IMR-90 (cell line): ENCODE measurements around the gene PSG2. TPM values are rescaled to one million over a fixed set of nuclear protein-coding genes. Genes with fewer than 3 reads are reported as not detected.

ENCODE experiments used
- ATAC-seq: fragments of 200-7000 bp; cut with Tn5 transposase; 2 replicates; pipeline ENCODE4 v1.9.1; 2020; ENCODE audit warnings: low read depth, mild to moderate bottlenecking, moderate library complexity
- BruUV-seq: library from RNA; stranded (reverse); fragments of 400-500 nt; replicated peaks from 2 replicates; lab custom pipeline; 2021; lab: Mats Ljungman, UMichigan
- CTCF ChIA-PET: fragments of 300-600 bp; formaldehyde crosslinking; extraction: SDS; loops from one replicate; lab custom pipeline; 2021; ENCODE audit warnings: antibody characterized with exemption; lab: Yijun Ruan, JAX
- POLR2A ChIA-PET: fragments of 300-600 bp; sonication (Branson Sonifier 250); formaldehyde crosslinking; loops from one replicate; lab custom pipeline; 2022; ENCODE audit warnings: antibody characterized with exemption; ENCODE audit not compliant: unreplicated experiment; lab: Charles Lee
- DNase-seq: peaks from one replicate; pipeline ENCODE4 v3.0.0; 2013
- H2AFZ ChIP-seq: replicated peaks from 2 replicates; pipeline ENCODE3; 2013; ENCODE audit warnings: low read length, mild to moderate bottlenecking; ENCODE audit not compliant: poor library complexity
- H2AK5ac ChIP-seq: 2 replicates; pipeline ENCODE4 v1.6.1; 2013; ENCODE audit warnings: low read depth, low read length, inconsistent platforms
- H2AK9ac ChIP-seq: replicated peaks from 2 replicates; pipeline ENCODE3; 2013; ENCODE audit warnings: mild to moderate bottlenecking, low read depth, low read length, moderate library complexity; ENCODE audit not compliant: poor library complexity
- H2BK120ac ChIP-seq: 2 replicates; pipeline ENCODE4 v1.6.1; 2013; ENCODE audit warnings: low read depth, low read length, inconsistent platforms
- H2BK15ac ChIP-seq: 3 replicates; pipeline ENCODE4 v1.6.1; 2013; ENCODE audit warnings: low read depth, low read length, inconsistent platforms
- H2BK20ac ChIP-seq: 2 replicates; pipeline ENCODE4 v1.6.1; 2013; ENCODE audit warnings: low read depth, mild to moderate bottlenecking, inconsistent platforms, low read length, moderate library complexity
- H2BK5ac ChIP-seq: 2 replicates; pipeline ENCODE4 v1.6.1; 2013; ENCODE audit warnings: mild to moderate bottlenecking, low read depth, low read length, inconsistent platforms; ENCODE audit not compliant: poor library complexity, severe bottlenecking
- H3K14ac ChIP-seq: replicated peaks from 2 replicates; pipeline ENCODE4 v1.6.1; 2013; ENCODE audit warnings: low read depth, low read length, inconsistent platforms
- H3K18ac ChIP-seq: 2 replicates; pipeline ENCODE4 v1.6.1; 2013; ENCODE audit warnings: low read depth, low read length, control low read depth
- H3K23ac ChIP-seq: 2 replicates; pipeline ENCODE4 v1.6.1; 2013; ENCODE audit warnings: low read depth, low read length, inconsistent platforms
- H3K27ac ChIP-seq: 2 replicates; pipeline ENCODE4 v1.5.1; 2013; ENCODE audit warnings: mild to moderate bottlenecking, control low read depth, low read length; ENCODE audit not compliant: insufficient read depth
- H3K27me3 ChIP-seq: 2 replicates; pipeline ENCODE4 v1.6.1; 2013; ENCODE audit warnings: low read length; ENCODE audit not compliant: control insufficient read depth, insufficient read depth
- H3K36me3 ChIP-seq: 2 replicates; pipeline ENCODE4 v1.6.1; 2013; ENCODE audit warnings: low read length, mixed read lengths; ENCODE audit not compliant: control insufficient read depth, insufficient read depth
- H3K4ac ChIP-seq: 2 replicates; pipeline ENCODE4 v1.6.1; 2013; ENCODE audit warnings: low read depth, low read length, inconsistent platforms
- H3K4me1 ChIP-seq: 2 replicates; pipeline ENCODE4 v1.6.1; 2013; ENCODE audit warnings: low read length, mixed read lengths; ENCODE audit not compliant: control insufficient read depth, insufficient read depth
- H3K4me2 ChIP-seq: 2 replicates; pipeline ENCODE4 v1.6.1; 2013; ENCODE audit warnings: low read depth, mild to moderate bottlenecking, control low read depth, low read length, moderate library complexity
- H3K4me3 ChIP-seq: 2 replicates; pipeline ENCODE4 v1.5.1; 2013; ENCODE audit warnings: low read depth, mild to moderate bottlenecking, control low read depth, low read length, moderate library complexity; ENCODE audit not compliant: insufficient read depth
- H3K56ac ChIP-seq: 2 replicates; pipeline ENCODE4 v1.6.1; 2013; ENCODE audit warnings: low read length, inconsistent platforms; ENCODE audit not compliant: insufficient read depth; ENCODE audit errors: extremely low read depth
- H3K79me1 ChIP-seq, 2 experiments: 2 replicates each; pipeline ENCODE4 v1.6.1; 2013; ENCODE audit warnings: low read length in 2 of 2, inconsistent platforms in 1 of 2, low read depth in 1 of 2
- H3K9ac ChIP-seq: 2 replicates; pipeline ENCODE4 v1.6.1; 2013; ENCODE audit warnings: low read depth, low read length, control low read depth
- H3K9me1 ChIP-seq: 2 replicates; pipeline ENCODE4 v1.6.1; 2013; ENCODE audit warnings: low read length, inconsistent platforms; ENCODE audit not compliant: insufficient read depth
- H3K9me3 ChIP-seq: 2 replicates; pipeline ENCODE4 v1.6.1; 2013; ENCODE audit warnings: low read length; ENCODE audit not compliant: control insufficient read depth, insufficient read depth
- H4K20me1 ChIP-seq: 2 replicates; pipeline ENCODE4 v1.6.1; 2013; ENCODE audit warnings: low read length, inconsistent platforms; ENCODE audit not compliant: insufficient read depth
- H4K5ac ChIP-seq: 2 replicates; pipeline ENCODE4 v1.6.1; 2013; ENCODE audit warnings: mild to moderate bottlenecking, low read depth, low read length, control low read depth
- H4K8ac ChIP-seq, 2 experiments: 2 replicates each; pipeline ENCODE4 v1.6.1; 2013; ENCODE audit warnings: low read depth in 2 of 2, low read length in 2 of 2, control low read depth in 1 of 2, inconsistent platforms in 1 of 2
- H4K91ac ChIP-seq: 2 replicates; pipeline ENCODE4 v1.6.1; 2013; ENCODE audit warnings: low read depth, low read length, inconsistent platforms; ENCODE audit not compliant: insufficient read depth
- BHLHE40 ChIP-seq: fragments of 150-350 bp; IDR thresholded peaks from 2 replicates; pipeline ENCODE4 v1.6.1; 2016; ENCODE audit warnings: mild to moderate bottlenecking, low read depth, low read length
- CEBPB ChIP-seq: IDR thresholded peaks from 2 replicates; pipeline ENCODE4 v1.6.1; 2012; ENCODE audit warnings: low read depth, low read length, improper control_type of control experiment
- CHD1 ChIP-seq: IDR thresholded peaks from 2 replicates; pipeline ENCODE4 v1.6.1; 2012; ENCODE audit warnings: low read depth, low read length, improper control_type of control experiment
- FOS ChIP-seq: fragments of 150-350 bp; IDR thresholded peaks from 2 replicates; pipeline ENCODE4 v1.6.1; 2016; ENCODE audit warnings: low read depth, low read length
- MAFK ChIP-seq: IDR thresholded peaks from 2 replicates; pipeline ENCODE4 v1.6.1; 2012; ENCODE audit warnings: low read depth, low read length, improper control_type of control experiment
- MAZ ChIP-seq: IDR thresholded peaks from 2 replicates; pipeline ENCODE4 v1.6.1; 2012; ENCODE audit warnings: low read depth, mild to moderate bottlenecking, low read length, improper control_type of control experiment, moderate library complexity, borderline replicate concordance
- MXI1 ChIP-seq: IDR thresholded peaks from 2 replicates; pipeline ENCODE4 v1.6.1; 2012; ENCODE audit warnings: low read depth, mild to moderate bottlenecking, low read length, moderate library complexity, borderline replicate concordance
- NFE2L2 ChIP-seq: fragments of 150-350 bp; IDR thresholded peaks from 2 replicates; pipeline ENCODE4 v1.6.1; 2016; ENCODE audit warnings: low read depth, mild to moderate bottlenecking, low read length
- RAD21 ChIP-seq: IDR thresholded peaks from 2 replicates; pipeline ENCODE4 v1.6.1; 2012; ENCODE audit warnings: low read length, improper control_type of control experiment
- RFX5 ChIP-seq: IDR thresholded peaks from 2 replicates; pipeline ENCODE4 v1.8.0; 2012; ENCODE audit warnings: low read depth, mild to moderate bottlenecking, low read length, moderate library complexity
- SMC3 ChIP-seq: fragments of 150-350 bp; IDR thresholded peaks from 2 replicates; pipeline ENCODE4 v1.6.1; 2016; ENCODE audit warnings: low read depth, mild to moderate bottlenecking, antibody characterized with exemption, low read length, moderate library complexity
- WGBS, 2 experiments: methylation state at CpG; one replicate each; pipeline versions ENCODE4 v1.1.5 to v1.1.7; 2013; ENCODE audit warnings: missing lambda C conversion rate in 2 of 2; ENCODE audit not compliant: insufficient read length in 1 of 2; ENCODE audit errors: extremely low coverage in 2 of 2; 5-methylcytosine and 5-hydroxymethylcytosine counted together
- dilution Hi-C: fragments of 300-500 bp; cut with HindIII; formaldehyde crosslinking; loops from one replicate; pipeline ENCODE4 v1.14.3; 2018; ENCODE audit warnings: low sequenced_read_pairs; ENCODE audit not compliant: unreplicated experiment
- in situ Hi-C: fragments of 300-500 bp; cut with MboI; formaldehyde crosslinking; loops from 3 replicates; pipeline ENCODE4 v1.14.3; 2019; ENCODE audit warnings: low sequenced_read_pairs, inconsistent platforms, mixed read lengths
- intact Hi-C: fragments of 100-400 bp; cut with micrococcal nuclease; formaldehyde crosslinking; loops from 2 replicates; pipeline ENCODE4 v1.10.0; 2022
- polyA plus RNA-seq, 3 experiments: library from polyadenylated mRNA; depleted of rRNA; stranded (reverse); fragments of >200 nt; gene quantifications; 2 replicates each; pipeline ENCODE4 v1.2.3, GENCODE V29; 2012; ENCODE audit warnings: low replicate concordance in 1 of 3
- total RNA-seq: library from RNA; depleted of rRNA; stranded (reverse); fragments of >200 nt; gene quantifications from 2 replicates; pipeline ENCODE4 v1.2.3, GENCODE V29; 2012
- TF ChIP-seq, protein P1 (sequence below): conservative IDR thresholded peaks from 2 replicates; pipeline ENCODE4 v1.5.1; 2012; ENCODE audit warnings: mild to moderate bottlenecking, low read depth, low read length, improper control_type of control experiment

Gene PSG2
- total and polyA plus RNA-seq, 2 of the 4 experiments (the other 2 are of a cell fraction), result 0.18 to 0.31 TPM

DNA sequence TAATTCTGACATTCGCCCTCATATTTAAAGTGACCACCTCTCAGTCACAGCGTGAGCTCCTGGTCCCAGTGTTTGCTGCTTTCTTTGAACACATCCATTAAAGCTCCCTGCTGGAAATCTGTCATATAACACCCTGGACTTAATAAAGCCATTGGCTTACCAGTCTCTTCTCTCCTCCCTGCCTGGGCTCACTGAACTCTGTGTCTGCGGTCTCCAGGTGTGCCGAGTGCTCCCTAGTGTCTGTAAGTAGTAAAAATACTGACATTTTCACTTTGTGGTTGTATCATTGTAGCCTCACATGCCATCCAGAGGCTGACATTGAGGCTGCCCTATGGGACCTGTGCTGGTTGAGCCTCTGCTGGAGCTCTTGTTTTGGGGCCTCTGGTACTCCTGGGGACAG lies 53.6 kb downstream of the PSG2 start:
- Histone ChIP-seq H3K9me1 (0 out of 2 replicates have a peak, but pooled peaks cover 3% of the 10 kb centered on the region), H3K56ac (no peak overlapping the region), H3K27me3 (no peaks in the 10 kb centered on the region), H3K14ac (peak overlapping the region; percentile 66; the same call in 1 of the 2 replicates), H3K4me2 (no peak overlapping the region), H3K4me1 (peaks cover under 1% of the 10 kb centered on the region; the same call in 1 of the 2 replicates), H2AFZ (no peak overlapping the region), H4K8ac (peak overlapping the region in 1 of 2 experiments; percentile 60; a peak in 2 of 4 replicates), H3K23ac (no peak overlapping the region), H2BK15ac (no peak overlapping the region), H3K79me1 (no peaks in the 10 kb centered on the region), H3K9ac (no peak overlapping the region), H3K4me3 (no peak overlapping the region), H2BK120ac (peak overlapping the region; percentile 81), H2BK20ac (peak overlapping the region; percentile 82), H4K91ac (peak overlapping the region; percentile 52), H3K18ac (peak overlapping the region; percentile 42; the same call in 1 of the 2 replicates), H2AK5ac (no peak overlapping the region), H2AK9ac (no peak overlapping the region), H3K27ac (no peak overlapping the region), H3K9me3 (no peaks in the 10 kb centered on the region), H2BK5ac (peak overlapping the region; percentile 76), H4K5ac (peak overlapping the region; percentile 91; the same call in 1 of the 2 replicates), H3K4ac (peak overlapping the region; percentile 75; the same call in 1 of the 2 replicates), H3K36me3 (no peaks in the 10 kb centered on the region), H4K20me1 (no peaks in the 10 kb centered on the region)
- DNase-seq, result no peak
- in situ Hi-C loops (no loop called here), intact Hi-C loops (no loop called here), dilution Hi-C loops (no loop called here)
- ChIA-PET POLR2A (no interaction called here), CTCF (no interaction called here)
- BruUV-seq, result no TSS peak
- ATAC-seq, result no peak
- TF ChIP-seq NFE2L2, result no peak
- TF ChIP-seq FOS, result no peak
- no peak for TF ChIP-seq BHLHE40
- TF ChIP-seq CEBPB, result no peak
- TF ChIP-seq SMC3, result no peak
- TF ChIP-seq, protein P1, sequence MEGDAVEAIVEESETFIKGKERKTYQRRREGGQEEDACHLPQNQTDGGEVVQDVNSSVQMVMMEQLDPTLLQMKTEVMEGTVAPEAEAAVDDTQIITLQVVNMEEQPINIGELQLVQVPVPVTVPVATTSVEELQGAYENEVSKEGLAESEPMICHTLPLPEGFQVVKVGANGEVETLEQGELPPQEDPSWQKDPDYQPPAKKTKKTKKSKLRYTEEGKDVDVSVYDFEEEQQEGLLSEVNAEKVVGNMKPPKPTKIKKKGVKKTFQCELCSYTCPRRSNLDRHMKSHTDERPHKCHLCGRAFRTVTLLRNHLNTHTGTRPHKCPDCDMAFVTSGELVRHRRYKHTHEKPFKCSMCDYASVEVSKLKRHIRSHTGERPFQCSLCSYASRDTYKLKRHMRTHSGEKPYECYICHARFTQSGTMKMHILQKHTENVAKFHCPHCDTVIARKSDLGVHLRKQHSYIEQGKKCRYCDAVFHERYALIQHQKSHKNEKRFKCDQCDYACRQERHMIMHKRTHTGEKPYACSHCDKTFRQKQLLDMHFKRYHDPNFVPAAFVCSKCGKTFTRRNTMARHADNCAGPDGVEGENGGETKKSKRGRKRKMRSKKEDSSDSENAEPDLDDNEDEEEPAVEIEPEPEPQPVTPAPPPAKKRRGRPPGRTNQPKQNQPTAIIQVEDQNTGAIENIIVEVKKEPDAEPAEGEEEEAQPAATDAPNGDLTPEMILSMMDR, result no peak
- TF ChIP-seq MAZ, result no peak
- TF ChIP-seq RAD21, result no peak
- TF ChIP-seq MAFK, result no peak
- TF ChIP-seq CHD1, result no peak
- TF ChIP-seq RFX5, result no peak
- TF ChIP-seq MXI1, result no peak
- WGBS, 2 experiments, result 72% methylated on average over 2 of the region's 4 CpGs; no CpG with 5 or more reads in 1 of the 2 experiments
